ENCODE results near the gene SLC24A3. TPM values are rescaled to one million over a fixed set of nuclear protein-coding genes. Genes with fewer than 3 reads are reported as not detected.

The SLC24A3 gene
- total RNA-seq, 1 experiment from 2014 or later, result not detected

DNA sequence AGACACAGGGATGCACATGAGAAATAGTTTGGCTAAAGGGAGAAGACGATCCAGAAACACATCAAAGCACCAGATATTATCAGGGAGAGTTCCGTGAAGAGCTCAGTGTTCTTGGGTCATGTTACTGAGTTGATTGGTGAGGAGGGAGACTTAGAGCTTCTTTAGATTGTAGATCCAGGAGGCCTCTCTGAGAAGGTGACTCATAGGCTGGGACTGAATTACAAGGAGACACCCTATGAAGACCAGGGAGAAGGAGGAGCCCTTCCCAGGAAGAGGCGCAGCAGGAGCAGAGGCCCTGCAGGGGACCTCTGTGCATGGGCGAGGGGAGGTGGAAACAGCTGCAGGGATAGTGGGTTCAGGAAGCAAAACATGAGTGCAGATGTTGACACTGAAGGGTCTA lies 196.5 kb downstream of the SLC24A3 start:
- no peaks in the 10 kb centered on the region for H3K36me3 ChIP-seq (ENCODE audit: control insufficient read depth, insufficient read depth, low read length)
- intact Hi-C loops (cut with micrococcal nuclease; ENCODE audit: unreplicated experiment), result no loop called here
- TF ChIP-seq SIN3A (IDR thresholded peaks at IDR 0.05; ENCODE audit: borderline replicate concordance, insufficient read depth, low read depth, low read length) (no peak), TCF7L2 (IDR thresholded peaks at IDR 0.05; ENCODE audit: low read depth, low read length) (no peak), POLR2AphosphoS5 (IDR thresholded peaks at IDR 0.05; ENCODE audit: low read depth, low read length) (no peak)
- TF ChIP-seq, protein P1, sequence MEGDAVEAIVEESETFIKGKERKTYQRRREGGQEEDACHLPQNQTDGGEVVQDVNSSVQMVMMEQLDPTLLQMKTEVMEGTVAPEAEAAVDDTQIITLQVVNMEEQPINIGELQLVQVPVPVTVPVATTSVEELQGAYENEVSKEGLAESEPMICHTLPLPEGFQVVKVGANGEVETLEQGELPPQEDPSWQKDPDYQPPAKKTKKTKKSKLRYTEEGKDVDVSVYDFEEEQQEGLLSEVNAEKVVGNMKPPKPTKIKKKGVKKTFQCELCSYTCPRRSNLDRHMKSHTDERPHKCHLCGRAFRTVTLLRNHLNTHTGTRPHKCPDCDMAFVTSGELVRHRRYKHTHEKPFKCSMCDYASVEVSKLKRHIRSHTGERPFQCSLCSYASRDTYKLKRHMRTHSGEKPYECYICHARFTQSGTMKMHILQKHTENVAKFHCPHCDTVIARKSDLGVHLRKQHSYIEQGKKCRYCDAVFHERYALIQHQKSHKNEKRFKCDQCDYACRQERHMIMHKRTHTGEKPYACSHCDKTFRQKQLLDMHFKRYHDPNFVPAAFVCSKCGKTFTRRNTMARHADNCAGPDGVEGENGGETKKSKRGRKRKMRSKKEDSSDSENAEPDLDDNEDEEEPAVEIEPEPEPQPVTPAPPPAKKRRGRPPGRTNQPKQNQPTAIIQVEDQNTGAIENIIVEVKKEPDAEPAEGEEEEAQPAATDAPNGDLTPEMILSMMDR (IDR thresholded peaks at IDR 0.05), result no peak
- TF ChIP-seq, protein P2, sequence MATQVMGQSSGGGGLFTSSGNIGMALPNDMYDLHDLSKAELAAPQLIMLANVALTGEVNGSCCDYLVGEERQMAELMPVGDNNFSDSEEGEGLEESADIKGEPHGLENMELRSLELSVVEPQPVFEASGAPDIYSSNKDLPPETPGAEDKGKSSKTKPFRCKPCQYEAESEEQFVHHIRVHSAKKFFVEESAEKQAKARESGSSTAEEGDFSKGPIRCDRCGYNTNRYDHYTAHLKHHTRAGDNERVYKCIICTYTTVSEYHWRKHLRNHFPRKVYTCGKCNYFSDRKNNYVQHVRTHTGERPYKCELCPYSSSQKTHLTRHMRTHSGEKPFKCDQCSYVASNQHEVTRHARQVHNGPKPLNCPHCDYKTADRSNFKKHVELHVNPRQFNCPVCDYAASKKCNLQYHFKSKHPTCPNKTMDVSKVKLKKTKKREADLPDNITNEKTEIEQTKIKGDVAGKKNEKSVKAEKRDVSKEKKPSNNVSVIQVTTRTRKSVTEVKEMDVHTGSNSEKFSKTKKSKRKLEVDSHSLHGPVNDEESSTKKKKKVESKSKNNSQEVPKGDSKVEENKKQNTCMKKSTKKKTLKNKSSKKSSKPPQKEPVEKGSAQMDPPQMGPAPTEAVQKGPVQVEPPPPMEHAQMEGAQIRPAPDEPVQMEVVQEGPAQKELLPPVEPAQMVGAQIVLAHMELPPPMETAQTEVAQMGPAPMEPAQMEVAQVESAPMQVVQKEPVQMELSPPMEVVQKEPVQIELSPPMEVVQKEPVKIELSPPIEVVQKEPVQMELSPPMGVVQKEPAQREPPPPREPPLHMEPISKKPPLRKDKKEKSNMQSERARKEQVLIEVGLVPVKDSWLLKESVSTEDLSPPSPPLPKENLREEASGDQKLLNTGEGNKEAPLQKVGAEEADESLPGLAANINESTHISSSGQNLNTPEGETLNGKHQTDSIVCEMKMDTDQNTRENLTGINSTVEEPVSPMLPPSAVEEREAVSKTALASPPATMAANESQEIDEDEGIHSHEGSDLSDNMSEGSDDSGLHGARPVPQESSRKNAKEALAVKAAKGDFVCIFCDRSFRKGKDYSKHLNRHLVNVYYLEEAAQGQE (IDR thresholded peaks at IDR 0.05; ENCODE audit: insufficient read depth in 1 of 2, low read depth in 2 of 2, low read length in 1 of 2), result no peak
- H3K27ac ChIP-seq (ENCODE audit: low read length), result no peak overlapping the region
- in situ Hi-C loops (cut with HindIII; ENCODE audit: low pct_unique_long_range_greater_than_20kb, low sequenced_read_pairs), result no loop called here
- no peak overlapping the region for H3K4me3 ChIP-seq (ENCODE audit: low read depth in 2 of 2, low read length in 2 of 2)
- POLR2A ChIA-PET, result no interaction called here
- BruUV-seq (replicated peaks), result no TSS peak
- peaks cover 7% of the 10 kb centered on the region; the same call in 1 of the 2 replicates for H3K27me3 ChIP-seq (ENCODE audit: control insufficient read depth, insufficient read depth, low read length)
- no peaks in the 10 kb centered on the region for H3K4me1 ChIP-seq (ENCODE audit: control insufficient read depth, insufficient read depth, low read length)
- H3K9me3 ChIP-seq (ENCODE audit: control insufficient read depth, insufficient read depth, low read depth, low read length), result no peaks in the 10 kb centered on the region
- ATAC-seq (no peak), DNase-seq (ENCODE audit: low read depth, low spot score) (no peak)
- CTCF ChIA-PET, result no interaction called here

DNA sequence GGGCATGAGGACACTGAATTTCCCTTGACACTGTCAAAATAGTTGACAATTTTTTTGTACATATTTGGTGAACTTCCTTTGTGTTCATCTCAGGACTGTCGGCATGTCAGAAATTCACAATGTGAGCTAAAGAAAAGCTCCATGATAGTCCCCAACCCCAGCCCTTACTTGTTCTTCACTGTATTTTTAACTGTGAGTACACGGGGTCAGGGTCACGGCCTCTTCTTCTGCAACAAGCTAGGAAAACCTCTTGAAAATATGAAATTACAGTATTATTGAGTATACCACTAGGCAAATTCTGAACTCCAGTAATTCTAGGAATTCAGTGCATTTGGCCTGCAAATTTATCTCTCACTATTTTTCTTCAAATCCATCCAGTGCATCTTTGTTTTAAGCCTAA lies 199.4 kb downstream of the SLC24A3 start:
- in situ Hi-C loops (cut with HindIII; ENCODE audit: low pct_unique_long_range_greater_than_20kb, low sequenced_read_pairs), result no loop called here
- no peak overlapping the region for H3K27ac ChIP-seq (ENCODE audit: low read length)
- no peak for TF ChIP-seq SIN3A (IDR thresholded peaks at IDR 0.05; ENCODE audit: borderline replicate concordance, insufficient read depth, low read depth, low read length)
- TF ChIP-seq TCF7L2 (IDR thresholded peaks at IDR 0.05; ENCODE audit: low read depth, low read length), result no peak
- TF ChIP-seq POLR2AphosphoS5 (IDR thresholded peaks at IDR 0.05; ENCODE audit: low read depth, low read length), result no peak
- TF ChIP-seq, protein P1 (IDR thresholded peaks at IDR 0.05), result no peak
- TF ChIP-seq, protein P2 (IDR thresholded peaks at IDR 0.05; ENCODE audit: insufficient read depth in 1 of 2, low read depth in 2 of 2, low read length in 1 of 2), result no peak
- intact Hi-C loops (cut with micrococcal nuclease; ENCODE audit: unreplicated experiment), result no loop called here
- CTCF ChIA-PET, result no interaction called here
- no peak overlapping the region for H3K4me3 ChIP-seq (ENCODE audit: low read depth in 2 of 2, low read length in 2 of 2)
- no peaks in the 10 kb centered on the region for H3K9me3 ChIP-seq (ENCODE audit: control insufficient read depth, insufficient read depth, low read depth, low read length)
- H3K4me1 ChIP-seq (ENCODE audit: control insufficient read depth, insufficient read depth, low read length), result no peaks in the 10 kb centered on the region
- H3K36me3 ChIP-seq (ENCODE audit: control insufficient read depth, insufficient read depth, low read length), result no peaks in the 10 kb centered on the region
- ATAC-seq (no peak), DNase-seq (ENCODE audit: low read depth, low spot score) (no peak)
- peaks cover 3% of the 10 kb centered on the region; the same call in 1 of the 2 replicates for H3K27me3 ChIP-seq (ENCODE audit: control insufficient read depth, insufficient read depth, low read length)
- POLR2A ChIA-PET, result no interaction called here
- BruUV-seq (replicated peaks), result no TSS peak

All from Panc1 (cell line).